T-cell (primary cell): ENCODE data around the gene SLC9A9. TPM values are rescaled to one million over a fixed set of nuclear protein-coding genes. Genes with fewer than 3 reads are reported as not detected.

ENCODE experiments used
- ATAC-seq, 4 experiments: fragments of 200-7000 bp in 3 of 4; fragments of 150-1000 bp in 1 of 4; cut with Tn5 transposase; replicated peaks in 1 of 4; 1 replicate in 3 of 4; 2 replicates in 1 of 4; pipeline ENCODE4 v1.10.0; 2021; ENCODE audit warnings: moderate library complexity in 3 of 4, mild to moderate bottlenecking in 2 of 4, moderate number of reproducible peaks in 1 of 4
- CTCF ChIA-PET, 2 donors: fragments of 300-600 bp; sonication (Branson Sonifier 250); formaldehyde crosslinking; loops; one replicate each; lab custom pipeline; 2022; ENCODE audit warnings: antibody characterized with exemption in 2 of 2; lab: Charles Lee
- POLR2A ChIA-PET, 2 donors: fragments of 300-600 bp; sonication (Branson Sonifier 250); formaldehyde crosslinking; loops; one replicate each; lab custom pipeline; 2022; ENCODE audit warnings: antibody characterized with exemption in 2 of 2; lab: Charles Lee
- DNase-seq, 35 experiments: peaks; one replicate each; pipeline versions ENCODE4 v3.0.0 to v3.0.0-alpha.2; 2013 to 2023
- H3K27ac ChIP-seq: one replicate; pipeline ENCODE4 v1.5.1; 2013; ENCODE audit warnings: low read length
- H3K27me3 ChIP-seq, 2 experiments: replicated peaks in 1 of 2; 1 replicate in 1 of 2; 2 replicates in 1 of 2; pipeline versions ENCODE4 v1.6.1 to v1.7.0; 2013; ENCODE audit warnings: low read length in 1 of 2, mixed read lengths in 1 of 2; ENCODE audit not compliant: control insufficient read depth in 2 of 2, insufficient read depth in 2 of 2; ENCODE audit errors: extremely low read depth in 1 of 2
- H3K36me3 ChIP-seq, 2 donors: 1 replicate in 1 of 2; 2 replicates in 1 of 2; pipeline versions ENCODE4 v1.6.1 to v1.7.0; 2013; ENCODE audit warnings: low read length in 1 of 2; ENCODE audit not compliant: control insufficient read depth in 2 of 2, insufficient read depth in 1 of 2; ENCODE audit errors: extremely low read depth in 1 of 2
- H3K4me1 ChIP-seq, 2 experiments: 1 replicate in 1 of 2; 2 replicates in 1 of 2; pipeline versions ENCODE4 v1.6.1 to v1.7.0; 2013; ENCODE audit warnings: low read length in 2 of 2, mixed read lengths in 1 of 2; ENCODE audit not compliant: insufficient read depth in 2 of 2, control insufficient read depth in 1 of 2; ENCODE audit errors: extremely low read depth in 1 of 2
- H3K4me3 ChIP-seq, 2 donors: 1 replicate in 1 of 2; 2 replicates in 1 of 2; pipeline versions ENCODE4 v1.5.1 to v1.7.0; 2013; ENCODE audit warnings: mild to moderate bottlenecking in 2 of 2, low read length in 1 of 2, moderate library complexity in 1 of 2; ENCODE audit not compliant: control insufficient read depth in 1 of 2; ENCODE audit errors: extremely low read depth in 1 of 2
- H3K9me3 ChIP-seq: 2 replicates; pipeline ENCODE4 v1.7.0; 2013
- H3K27ac Mint-ChIP-seq, 2 donors: one replicate each; pipeline ENCODE4 v1.8.0; 2020 to 2021; ENCODE audit warnings: mild to moderate bottlenecking in 2 of 2, mixed read lengths in 2 of 2
- H3K27me3 Mint-ChIP-seq, 2 donors: one replicate each; pipeline ENCODE4 v1.8.0; 2021 to 2022; ENCODE audit warnings: mixed read lengths in 2 of 2
- H3K36me3 Mint-ChIP-seq: one replicate; pipeline ENCODE4 v1.8.0; 2021; ENCODE audit warnings: mixed read lengths
- H3K4me1 Mint-ChIP-seq, 3 donors: one replicate each; pipeline ENCODE4 v1.8.0; 2020 to 2022; ENCODE audit warnings: mixed read lengths in 3 of 3, mild to moderate bottlenecking in 1 of 3
- H3K4me3 Mint-ChIP-seq, 3 donors: one replicate each; pipeline ENCODE4 v1.8.0; 2020 to 2022; ENCODE audit warnings: mild to moderate bottlenecking in 3 of 3, mixed read lengths in 3 of 3, moderate library complexity in 3 of 3
- H3K9me3 Mint-ChIP-seq, 3 donors: one replicate each; pipeline ENCODE4 v1.8.0; 2020 to 2022; ENCODE audit warnings: mixed read lengths in 3 of 3
- WGBS: methylation state at CpG from one replicate; pipeline ENCODE4 v1.1.5; 2013; ENCODE audit warnings: missing lambda C conversion rate; ENCODE audit not compliant: insufficient coverage; 5-methylcytosine and 5-hydroxymethylcytosine counted together
- total RNA-seq, 35 experiments: library from RNA in 6 of 35; stranded (reverse) in 6 of 35; fragments of 120-200 nt in 1 of 35; gene quantifications; one replicate each; pipeline versions ENCODE4 v1.2.1 to v1.2.4 and lab custom pipeline; 2013 to 2026

The SLC9A9 gene
- total RNA-seq, 5 donors from 2014 or later (not counting 1 experiment from before 2014, with no cell fraction given): 11.2 to 36.8 (median 17.8) TPM

- Histone ChIP-seq H3K27me3 (no peaks in the 10 kb centered on the region), H3K9me3 (no peaks in the 10 kb centered on the region), H3K4me3 (no peak overlapping the region), H3K27ac (no peak overlapping the region), H3K4me1 (no peaks in the 10 kb centered on the region), H3K36me3 (no peaks in the 10 kb centered on the region)
- no peaks in the 10 kb centered on the region for H3K27me3 Mint-ChIP-seq
- H3K27ac Mint-ChIP-seq: no peak overlapping the region
- DNase-seq: no peak
- WGBS: 76% methylated on average over 3 of the region's 6 CpGs
- no peaks in the 10 kb centered on the region for H3K4me1 Mint-ChIP-seq
- H3K4me3 Mint-ChIP-seq: no peak overlapping the region
- CTCF ChIA-PET: no interaction called here
- H3K9me3 Mint-ChIP-seq: no peaks in the 10 kb centered on the region
- peaks cover 14% of the 10 kb centered on the region for H3K36me3 Mint-ChIP-seq
- no peak for ATAC-seq
- POLR2A ChIA-PET: no interaction called here
These were observed 535.0 kb downstream of the SLC9A9 start for GRCh38 chr3:143313025-143313892.

DNA sequence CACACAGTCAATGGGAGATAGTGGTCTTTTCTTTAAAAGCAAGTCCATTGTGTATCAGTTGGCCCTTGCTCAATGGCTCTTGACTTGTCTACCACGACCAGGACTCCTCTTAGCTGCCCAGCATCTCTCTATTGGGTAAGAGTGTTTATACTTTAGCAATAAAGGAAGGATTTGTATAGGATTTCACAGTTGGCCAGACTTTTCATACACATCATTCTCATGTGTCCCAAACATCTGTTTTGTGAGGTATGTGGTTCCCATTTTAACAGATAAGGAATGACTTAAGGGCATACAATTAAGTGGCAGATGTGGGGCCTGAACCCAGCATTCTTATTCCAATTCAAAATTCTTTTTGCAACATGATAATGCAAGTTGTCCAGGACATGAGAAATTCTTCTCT, 537.2 kb downstream of the SLC9A9 start:
- no peaks in the 10 kb centered on the region for H3K9me3 ChIP-seq
- no peaks in the 10 kb centered on the region for H3K36me3 ChIP-seq
- WGBS: no CpG with 5 or more reads among the region's 1 CpG
- ChIA-PET CTCF (no interaction called here), POLR2A (no interaction called here)
- no peak overlapping the region for H3K27ac ChIP-seq
- Mint-ChIP-seq H3K27ac (no peak overlapping the region), H3K4me1 (peaks cover 0 to 5% (median 0%) of the 10 kb centered on the region in 3 donors), H3K9me3 (no peaks in the 10 kb centered on the region), H3K36me3 (peaks cover 7% of the 10 kb centered on the region), H3K27me3 (no peaks in the 10 kb centered on the region), H3K4me3 (no peak overlapping the region)
- no peak for DNase-seq
- H3K4me3 ChIP-seq: no peak overlapping the region
- no peaks in the 10 kb centered on the region for H3K27me3 ChIP-seq
- H3K4me1 ChIP-seq: no peaks in the 10 kb centered on the region
- ATAC-seq: no peak

GRCh38 chr3:143309705-143310104, 538.6 kb downstream of the SLC9A9 start:
- H3K4me1 ChIP-seq: no peaks in the 10 kb centered on the region
- ChIA-PET CTCF (no interaction called here), POLR2A (no interaction called here)
- no peaks in the 10 kb centered on the region for H3K27me3 ChIP-seq
- peaks cover 0 to 5% (median 0%) of the 10 kb centered on the region in 3 donors for H3K4me1 Mint-ChIP-seq
- no peaks in the 10 kb centered on the region for H3K27me3 Mint-ChIP-seq
- no peaks in the 10 kb centered on the region for H3K9me3 Mint-ChIP-seq
- no peak overlapping the region for H3K4me3 ChIP-seq
- H3K9me3 ChIP-seq: no peaks in the 10 kb centered on the region
- DNase-seq (no peak), ATAC-seq (no peak)
- peaks cover 7% of the 10 kb centered on the region for H3K36me3 Mint-ChIP-seq
- no peaks in the 10 kb centered on the region for H3K36me3 ChIP-seq
- H3K27ac Mint-ChIP-seq: no peak overlapping the region
- H3K4me3 Mint-ChIP-seq: no peak overlapping the region
- WGBS: 83% methylated on average over 2 of the region's 2 CpGs
- no peak overlapping the region for H3K27ac ChIP-seq

GRCh38 chr3:143307613-143308183, 540.6 kb downstream of the SLC9A9 start:
- Mint-ChIP-seq H3K27me3 (no peaks in the 10 kb centered on the region), H3K4me1 (peaks cover 0 to 5% (median 5%) of the 10 kb centered on the region in 3 donors), H3K4me3 (no peak overlapping the region), H3K27ac (no peak overlapping the region), H3K9me3 (no peaks in the 10 kb centered on the region), H3K36me3 (peaks cover 3% of the 10 kb centered on the region)
- Histone ChIP-seq H3K27ac (no peak overlapping the region), H3K36me3 (no peaks in the 10 kb centered on the region), H3K4me3 (no peak overlapping the region), H3K9me3 (no peaks in the 10 kb centered on the region), H3K27me3 (no peaks in the 10 kb centered on the region), H3K4me1 (no peaks in the 10 kb centered on the region)
- ATAC-seq (no peak), DNase-seq (no peak)
- WGBS: 83% methylated on average over 1 of the region's 1 CpG
- CTCF ChIA-PET: no interaction called here
- POLR2A ChIA-PET: no interaction called here

DNA sequence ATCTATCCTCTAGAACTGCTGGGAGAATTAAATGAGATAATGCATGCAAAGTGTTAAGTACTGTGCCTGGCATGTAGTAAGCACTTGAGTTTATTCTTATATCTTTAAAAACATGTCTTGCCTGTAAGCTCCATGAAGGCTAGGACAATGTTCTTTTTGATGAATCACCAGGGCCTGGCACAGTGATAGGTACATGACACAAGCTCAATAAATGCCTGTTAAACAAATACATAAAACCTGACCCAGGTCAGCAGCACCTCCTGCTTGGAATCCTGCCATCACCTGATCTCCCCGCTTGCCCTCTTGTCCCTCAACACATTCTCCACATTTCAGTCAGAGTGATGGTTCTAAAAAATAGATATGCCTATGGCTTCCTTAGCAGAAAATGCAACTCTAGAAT, 541.9 kb downstream of the SLC9A9 start:
- H3K4me3 ChIP-seq: no peak overlapping the region
- no peak overlapping the region for H3K4me3 Mint-ChIP-seq
- H3K9me3 ChIP-seq: no peaks in the 10 kb centered on the region
- H3K27me3 Mint-ChIP-seq: no peaks in the 10 kb centered on the region
- ChIA-PET CTCF (no interaction called here), POLR2A (no interaction called here)
- 80% methylated on average over 1 of the region's 1 CpG for WGBS
- no peaks in the 10 kb centered on the region for H3K36me3 Mint-ChIP-seq
- H3K27me3 ChIP-seq: no peaks in the 10 kb centered on the region
- DNase-seq: no peak
- H3K36me3 ChIP-seq: no peaks in the 10 kb centered on the region
- no peaks in the 10 kb centered on the region for H3K9me3 Mint-ChIP-seq
- peaks cover 0 to 9% (median 5%) of the 10 kb centered on the region in 3 donors for H3K4me1 Mint-ChIP-seq
- no peak for ATAC-seq
- no peak overlapping the region for H3K27ac Mint-ChIP-seq
- H3K27ac ChIP-seq: no peak overlapping the region
- H3K4me1 ChIP-seq: peaks cover 0 to 2% of the 10 kb centered on the region in 2 experiments

DNA sequence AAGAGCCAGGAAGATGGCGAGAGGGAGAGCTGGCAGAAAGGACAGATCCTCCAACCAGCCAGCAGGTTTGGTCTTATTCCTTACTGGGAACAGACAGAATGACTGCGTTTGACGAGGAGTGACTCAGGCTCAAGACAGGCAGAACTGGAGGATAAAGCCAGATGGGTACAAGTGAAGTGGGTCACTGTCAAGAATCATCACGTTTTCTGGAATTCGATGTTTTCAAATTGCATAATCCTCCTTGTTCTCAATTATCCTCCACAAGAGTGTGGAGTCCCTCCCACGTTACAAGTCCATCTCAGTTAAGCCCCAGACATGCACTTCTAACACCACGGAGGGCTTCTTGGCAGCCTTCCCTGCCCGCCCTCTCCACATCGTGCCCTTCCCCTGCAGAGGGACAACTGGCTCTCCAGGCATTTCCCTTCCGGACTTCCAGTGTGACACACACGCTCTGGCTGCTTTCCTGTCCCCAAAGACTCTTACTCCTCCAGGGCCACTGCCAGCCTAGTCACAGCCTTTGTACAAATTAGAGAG, 545.6 kb downstream of the SLC9A9 start:
- H3K27me3 ChIP-seq: no peaks in the 10 kb centered on the region
- no peak overlapping the region for H3K4me3 Mint-ChIP-seq
- H3K9me3 Mint-ChIP-seq: no peaks in the 10 kb centered on the region
- ChIA-PET CTCF (no interaction called here), POLR2A (no interaction called here)
- H3K4me1 Mint-ChIP-seq: peaks cover 12 to 24% (median 17%) of the 10 kb centered on the region in 3 donors
- H3K27ac Mint-ChIP-seq: no peak overlapping the region
- H3K27ac ChIP-seq: no peak overlapping the region
- no peak overlapping the region for H3K4me3 ChIP-seq
- H3K36me3 ChIP-seq: no peaks in the 10 kb centered on the region
- no peaks in the 10 kb centered on the region for H3K27me3 Mint-ChIP-seq
- ATAC-seq (no peak), DNase-seq (no peak)
- H3K9me3 ChIP-seq: no peaks in the 10 kb centered on the region
- 90% methylated on average over 8 of the region's 11 CpGs for WGBS
- peaks cover 2 to 3% of the 10 kb centered on the region in 2 experiments for H3K4me1 ChIP-seq
- H3K36me3 Mint-ChIP-seq: no peaks in the 10 kb centered on the region
